Fibroblast of pulmonary artery (primary cell): ENCODE data around the gene PRR3.

Experiments
- DNase-seq: peaks from one replicate; pipeline ENCODE4 v3.0.0-alpha.2; 2010; ENCODE audit warnings: low read depth
- H3K4me3 ChIP-seq: replicated peaks from 2 replicates; pipeline ENCODE4 v1.5.1; 2011; ENCODE audit warnings: low read depth, mild to moderate bottlenecking, control low read depth, low read length, moderate library complexity
- CTCF ChIP-seq: IDR thresholded peaks from 2 replicates; pipeline ENCODE4 v1.5.1; 2011; ENCODE audit warnings: mild to moderate bottlenecking, control low read depth, low read length, inconsistent platforms; ENCODE audit errors: missing control alignments

Gene PRR3

GRCh38 chr6:30578051-30578450 lies 21.0 kb downstream of the PRR3 start:
- TF ChIP-seq CTCF = no peak
- H3K4me3 ChIP-seq = no peak overlapping the region
- no peak for DNase-seq

GRCh38 chr6:30583921-30584320 lies 26.8 kb downstream of the PRR3 start:
- H3K4me3 ChIP-seq = no peak overlapping the region
- TF ChIP-seq CTCF = no peak
- no peak for DNase-seq

- TF ChIP-seq CTCF = no peak
- no peak for DNase-seq
- no peak overlapping the region for H3K4me3 ChIP-seq
Measured at GRCh38 chr6:30589754-30590358, 32.8 kb downstream of the PRR3 start.

GRCh38 chr6:30590509-30590908 lies 33.4 kb downstream of the PRR3 start:
- no peak for DNase-seq
- TF ChIP-seq CTCF = no peak

GRCh38 chr6:30591008-30591407 lies 33.9 kb downstream of the PRR3 start:
- H3K4me3 ChIP-seq = no peak overlapping the region
- TF ChIP-seq CTCF = no peak
- DNase-seq = peak; percentile 66

More at GRCh38 chr6:30590509-30590908, 33.4 kb downstream of the PRR3 start:
- H3K4me3 ChIP-seq = no peak overlapping the region

GRCh38 chr6:30592287-30592686 lies 35.2 kb downstream of the PRR3 start:
- no peak for TF ChIP-seq CTCF
- H3K4me3 ChIP-seq = no peak overlapping the region
- DNase-seq = no peak
